NOMO-1 (cell line): ENCODE measurements around the gene MAEA.

Experiments used
- DNase-seq, 2 experiments: peaks; one replicate each; lab custom pipeline; 2025; ENCODE audit not compliant: unreplicated experiment in 2 of 2; lab: John Stamatoyannopoulos, UW

Gene MAEA

GRCh38 chr4:1349359-1350168, 59.9 kb downstream of the MAEA start:
- DNase-seq: no peak

GRCh38 chr4:1350169-1350520, 60.5 kb downstream of the MAEA start:
- no peak for DNase-seq

GRCh38 chr4:1351854-1352566, 62.3 kb downstream of the MAEA start:
- DNase-seq: peak; percentile 62 to 66

DNA sequence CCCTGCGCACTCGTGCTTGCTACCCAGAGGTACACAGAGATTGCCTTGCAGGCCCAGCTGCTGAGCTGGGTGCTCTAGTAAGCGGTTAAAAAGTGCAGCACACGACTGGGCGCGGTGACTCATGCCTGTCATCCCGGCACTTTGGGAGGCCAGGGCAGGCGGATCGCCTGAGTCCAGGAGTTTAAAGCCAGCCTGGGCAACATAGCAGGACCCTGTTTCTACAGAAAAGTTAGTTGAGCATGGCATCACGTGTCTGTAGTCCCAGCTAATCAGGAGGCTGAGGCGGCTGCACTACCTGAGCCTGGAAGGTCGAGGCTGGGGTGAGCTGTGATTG, 62.8 kb downstream of the MAEA start:
- DNase-seq: no peak

- DNase-seq: no peak
Observed at GRCh38 chr4:1353186-1354055, 63.7 kb downstream of the MAEA start.

DNA sequence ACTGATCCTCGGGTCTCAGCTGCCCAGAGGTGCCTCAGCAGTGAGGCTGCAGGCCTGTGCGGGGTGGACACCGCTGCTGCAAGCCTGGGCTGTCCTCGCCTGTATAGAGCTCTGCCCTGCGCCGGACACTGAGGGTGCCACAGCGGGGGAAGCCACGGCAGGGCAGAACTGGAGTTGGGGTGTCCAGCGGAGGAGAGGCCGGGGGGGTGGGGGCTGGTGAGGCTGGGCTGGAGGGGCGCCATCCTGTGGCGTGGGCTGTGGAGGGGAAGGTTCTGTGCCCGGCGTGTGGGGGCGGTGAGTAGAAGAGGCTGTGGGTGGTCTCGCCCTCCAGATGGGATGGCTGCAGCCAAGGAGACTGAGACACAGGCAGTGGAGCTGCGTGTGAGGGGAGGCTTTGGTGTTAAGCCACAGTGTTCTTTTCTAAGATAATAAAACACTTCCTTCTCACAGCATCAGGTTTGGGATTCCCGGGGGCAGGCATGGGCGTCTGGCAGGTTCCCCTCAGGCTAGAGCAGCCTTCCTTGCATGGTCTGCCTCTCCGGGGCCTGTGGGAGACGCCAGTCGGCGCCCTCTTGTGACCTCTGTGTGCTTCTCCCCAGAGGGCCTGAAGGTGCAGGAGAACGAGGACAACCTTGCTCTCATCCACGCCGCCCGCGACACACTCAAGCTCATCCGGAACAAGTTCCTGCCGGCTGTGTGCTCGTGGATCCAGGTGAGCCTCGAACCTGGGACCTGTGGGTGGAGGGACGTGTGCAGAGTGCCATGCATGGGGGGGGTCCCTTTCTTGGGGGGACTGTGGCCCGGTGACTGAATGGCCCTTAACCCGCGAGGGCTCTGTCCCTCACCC, 64.7 kb downstream of the MAEA start:
- no peak for DNase-seq

DNA sequence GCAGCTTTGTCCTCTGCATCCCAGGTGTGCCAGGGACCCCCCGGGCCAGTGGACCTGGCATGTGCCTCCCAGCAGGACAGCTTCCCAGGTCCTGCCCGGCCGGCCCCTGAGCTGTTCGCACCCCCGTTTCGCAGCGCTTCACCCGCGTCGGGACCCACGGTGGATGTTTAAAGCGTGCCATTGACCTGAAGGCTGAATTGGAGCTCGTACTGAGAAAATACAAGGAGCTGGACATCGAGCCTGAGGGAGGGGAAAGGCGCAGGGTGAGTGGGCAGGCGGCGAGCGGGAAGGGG, 65.2 kb downstream of the MAEA start:
- DNase-seq: no peak

GRCh38 chr4:1355378-1355777, 65.7 kb downstream of the MAEA start:
- no peak for DNase-seq

DNA sequence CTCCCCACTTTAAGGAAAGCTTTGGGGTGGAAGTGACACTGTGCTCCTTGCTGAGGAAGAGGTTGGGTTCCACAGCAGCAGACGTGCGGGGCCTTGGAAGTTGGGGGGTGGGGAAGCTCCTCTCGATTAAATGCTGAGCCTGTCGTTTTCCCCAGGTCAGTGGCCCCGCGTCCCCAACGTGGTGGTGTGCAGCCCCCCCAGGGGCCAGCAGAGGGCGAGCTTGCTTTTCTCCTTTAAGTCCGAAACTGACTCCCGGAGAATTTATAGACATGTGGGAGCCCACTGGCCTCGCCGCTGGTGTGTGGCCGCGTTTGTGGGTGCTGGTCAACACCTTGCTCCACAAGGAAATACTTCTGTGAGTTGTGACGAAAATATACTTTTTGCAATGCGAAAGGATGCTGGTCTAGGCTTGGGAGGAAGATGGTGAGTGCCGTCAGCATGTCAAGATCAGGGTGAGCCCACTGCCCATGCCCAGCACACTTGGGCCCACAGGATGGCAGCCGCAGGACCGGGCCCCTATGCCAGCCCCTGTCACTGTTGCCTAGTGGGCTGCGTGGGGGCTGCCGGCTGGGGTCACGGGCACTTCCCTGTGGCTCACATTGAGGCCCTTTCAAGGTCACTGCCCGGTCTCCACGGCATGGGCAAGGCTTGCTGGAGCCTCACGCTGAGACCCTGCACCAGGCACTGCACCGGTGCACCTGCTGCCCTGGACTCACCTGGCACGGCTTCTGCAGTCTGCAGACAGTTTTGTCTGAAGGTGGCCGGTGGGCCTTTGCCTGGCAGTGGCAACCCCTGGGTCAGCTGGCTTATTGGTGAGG, 66.7 kb downstream of the MAEA start:
- peak in 1 of 2 experiments; percentile 17 for DNase-seq

DNA sequence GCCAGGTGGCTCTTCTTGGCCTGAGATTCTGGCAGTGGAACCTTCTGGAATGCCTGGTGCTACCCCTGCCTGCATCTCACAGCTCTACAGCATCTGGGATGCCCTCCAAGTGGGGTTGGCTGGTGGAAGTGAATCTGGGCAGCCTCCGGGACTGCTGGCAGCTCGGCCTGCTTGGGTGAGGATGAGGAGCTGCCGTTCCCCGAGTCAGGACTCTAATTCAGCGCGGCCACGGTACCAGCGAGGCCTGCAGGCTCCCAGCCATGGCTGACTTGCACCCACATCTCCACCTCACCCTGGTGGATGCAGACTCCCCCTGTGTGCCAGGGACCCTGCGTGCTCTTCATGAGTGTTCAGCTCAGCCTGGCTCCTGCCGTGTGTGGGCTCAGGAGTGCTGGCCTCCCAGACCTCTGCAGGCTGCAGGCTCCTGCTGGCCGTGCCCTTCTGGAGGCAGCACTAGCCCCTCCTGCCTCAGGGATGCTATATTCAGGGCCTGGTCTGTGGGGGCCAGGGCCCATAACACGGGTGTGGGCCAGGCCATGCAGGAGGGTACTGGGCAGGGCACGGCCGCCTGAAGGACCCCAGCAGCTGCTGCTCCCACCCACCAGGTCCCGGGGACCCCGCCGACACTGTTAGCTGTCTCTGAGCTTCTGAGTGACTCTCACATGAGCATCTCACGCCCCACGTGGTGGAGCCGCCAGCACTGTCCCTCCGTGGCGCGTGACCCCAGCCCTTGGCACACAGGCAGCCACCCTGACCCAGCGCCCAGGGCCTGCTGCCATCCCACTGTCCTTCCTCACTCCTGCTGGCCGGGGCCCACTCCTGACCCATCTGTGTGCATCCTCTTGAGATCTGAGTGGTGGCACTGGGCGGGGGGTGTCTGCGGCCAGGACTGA, 67.9 kb downstream of the MAEA start:
- DNase-seq: no peak

- DNase-seq: no peak
Observed at GRCh38 chr4:1358421-1359143, 68.9 kb downstream of the MAEA start.

- no peak for DNase-seq
Observed at GRCh38 chr4:1359144-1359501, 69.4 kb downstream of the MAEA start.

- no peak for DNase-seq
Observed at GRCh38 chr4:1359976-1360375, 70.3 kb downstream of the MAEA start.

DNA sequence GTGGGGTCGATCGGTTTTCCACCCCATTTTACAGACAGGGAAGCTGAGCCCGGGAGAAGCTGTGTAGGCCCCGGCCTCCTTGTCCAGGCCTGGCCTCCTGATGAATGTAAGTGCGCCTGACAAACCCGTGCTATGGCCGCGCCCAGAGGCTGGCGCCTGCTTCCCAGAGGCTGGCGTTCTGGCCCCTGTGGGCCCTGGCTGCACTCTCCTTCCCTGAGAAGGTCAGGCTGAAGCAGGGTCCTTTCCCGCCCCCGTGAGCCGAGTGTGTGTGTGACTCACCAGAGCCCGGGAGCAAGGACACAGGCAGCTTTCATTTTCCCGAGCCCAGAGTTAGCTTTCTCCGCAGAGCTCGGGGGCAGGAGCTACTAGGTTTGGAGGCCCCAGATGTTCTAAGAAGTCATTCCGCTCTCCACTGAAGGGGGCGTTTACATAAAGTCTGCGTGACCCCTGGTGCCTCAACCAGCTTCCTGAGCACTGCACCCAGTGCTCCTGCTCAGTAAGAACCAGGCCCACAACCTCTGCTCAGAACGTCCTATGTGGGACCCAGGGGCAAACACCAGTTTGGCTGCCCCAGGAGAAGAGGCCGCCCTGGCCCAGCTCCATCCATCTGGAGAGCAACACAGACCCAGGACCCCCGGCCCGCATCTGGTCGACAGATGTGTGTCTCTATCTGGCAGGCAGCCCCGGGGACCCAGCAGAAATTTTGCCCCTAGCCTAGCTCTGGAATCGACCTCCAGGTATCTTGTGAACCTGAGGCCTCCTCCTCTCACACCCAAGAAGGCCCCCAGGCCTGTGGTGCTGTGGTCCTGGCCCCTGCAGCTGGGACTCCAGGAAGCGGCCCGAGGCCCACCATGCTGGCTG, 71.0 kb downstream of the MAEA start:
- no peak for DNase-seq

DNA sequence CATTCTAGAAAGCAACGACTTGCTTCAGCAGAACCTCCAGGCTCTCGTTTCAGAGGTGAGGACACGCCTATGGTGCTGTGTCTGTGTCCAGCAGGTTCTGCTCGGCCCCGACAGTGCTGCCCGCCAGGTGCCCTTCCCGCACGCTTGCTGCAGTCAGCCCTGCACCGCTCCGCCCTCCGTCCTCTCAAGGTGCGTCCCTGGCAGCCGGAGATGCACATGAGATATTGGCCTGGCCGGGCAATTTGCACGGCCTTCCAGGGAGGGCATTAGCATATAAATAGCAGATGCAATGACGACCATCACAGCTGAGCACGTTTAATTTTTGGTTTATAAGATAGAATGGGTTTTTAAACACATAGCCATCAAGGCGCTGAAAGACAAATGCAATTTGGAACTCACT, 71.7 kb downstream of the MAEA start:
- DNase-seq: no peak

GRCh38 chr4:1362046-1362445, 72.4 kb downstream of the MAEA start:
- DNase-seq: no peak

DNA sequence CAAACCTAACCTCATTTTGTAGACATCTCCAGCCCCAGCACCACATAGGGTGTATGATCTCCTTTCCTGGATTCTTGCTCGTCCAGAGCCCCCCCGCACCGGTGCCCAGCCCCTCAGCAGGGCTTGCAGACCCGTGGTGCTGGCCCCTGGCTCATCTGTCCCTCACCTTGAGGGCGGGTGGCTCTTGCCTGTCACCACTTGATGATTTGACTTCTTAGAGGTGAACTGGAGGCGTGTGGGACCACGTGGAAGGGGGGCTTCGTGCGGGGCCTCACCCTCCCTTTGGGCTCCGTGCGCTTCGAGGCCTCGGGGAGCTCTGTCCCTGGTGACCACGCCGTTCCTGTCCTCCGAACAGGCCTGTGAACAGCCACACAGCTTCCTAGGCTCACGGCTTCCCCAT, 72.8 kb downstream of the MAEA start:
- DNase-seq: no peak

DNA sequence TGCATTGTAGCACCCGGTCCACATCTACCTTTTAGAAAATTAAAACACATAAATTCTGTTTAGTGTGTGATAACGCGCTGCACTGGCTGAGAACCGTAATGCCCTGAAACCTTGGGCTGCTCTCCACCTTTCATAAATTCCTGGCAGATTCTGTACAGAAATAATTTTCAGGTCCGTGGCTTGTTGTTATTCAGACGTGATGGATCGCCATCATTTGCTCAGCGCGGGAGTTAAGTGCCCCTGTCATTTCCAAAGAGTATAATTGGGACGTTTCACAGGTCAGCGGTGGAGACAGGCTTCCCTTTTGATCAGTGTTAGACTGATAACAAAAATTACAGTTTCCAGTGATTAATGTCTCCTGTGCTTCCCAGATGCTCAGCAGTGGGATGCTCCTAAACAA, 73.8 kb downstream of the MAEA start:
- DNase-seq: no peak
